ENCODE data around the gene ADAMTS10.
A peak's percentile ranks its signal among the peaks of the same experiment; 100 is the strongest.

- no peak for TF ChIP-seq CTCF (IDR thresholded peaks at IDR 0.05)
- TF ChIP-seq POLR2A (IDR thresholded peaks at IDR 0.05): peak in 1 of 2 donors; percentile 8
- TF ChIP-seq POLR2AphosphoS5 (IDR thresholded peaks at IDR 0.05): peak; percentile 34
- TF ChIP-seq EP300 (IDR thresholded peaks at IDR 0.05): no peak
These were observed 18.1 kb downstream of the ADAMTS10 start for GRCh38 chr19:8592231-8593009.
